Ascending aorta (tissue), 2 donors: ENCODE measurements around the gene PIK3C3. TPM values are rescaled to one million over a fixed set of nuclear protein-coding genes. Genes with fewer than 3 reads are reported as not detected.

Experiments used
- DNase-seq, 2 donors: peaks; one replicate each; pipeline ENCODE4 v3.0.0-alpha.2; 2019; ENCODE audit warnings: low spot score in 2 of 2
- H3K27ac ChIP-seq, 2 donors: fragments of 200-600 bp; sonication (generic); one replicate each; pipeline ENCODE4 v1.5.1; 2016 to 2017; ENCODE audit warnings: mild to moderate bottlenecking in 1 of 2
- H3K27me3 ChIP-seq: fragments of 200-600 bp; sonication (generic); one replicate; pipeline ENCODE4 v1.5.1; 2017
- H3K36me3 ChIP-seq, 2 donors: fragments of 200-600 bp; sonication (generic); one replicate each; pipeline ENCODE4 v1.5.1; 2016
- H3K4me1 ChIP-seq, 2 donors: fragments of 200-600 bp; sonication (generic); one replicate each; pipeline ENCODE4 v1.5.1; 2016 to 2017; ENCODE audit warnings: mild to moderate bottlenecking in 1 of 2
- H3K4me3 ChIP-seq, 2 donors: fragments of 200-600 bp; sonication (generic); one replicate each; pipeline ENCODE4 v1.5.1; 2016 to 2017; ENCODE audit warnings: mild to moderate bottlenecking in 1 of 2
- H3K9me3 ChIP-seq, 2 donors: fragments of 200-600 bp; sonication (generic); one replicate each; pipeline ENCODE4 v1.5.1; 2016
- CTCF ChIP-seq, 3 experiments: fragments of 200-600 bp in 2 of 3; fragments of 450-650 bp in 1 of 3; sonication (generic) in 2 of 3; IDR thresholded peaks; one replicate each; pipeline ENCODE4 v1.5.1; 2016 to 2019; ENCODE audit warnings: antibody characterized with exemption in 3 of 3, mild to moderate bottlenecking in 1 of 3, moderate library complexity in 1 of 3
- intact Hi-C: fragments of 100-400 bp; cut with DNase I; formaldehyde crosslinking; loops from one replicate; pipeline ENCODE4 v1.15.1; 2023
- total RNA-seq: library from RNA; depleted of rRNA; stranded (reverse); fragments of >200 nt; gene quantifications from one replicate; pipeline ENCODE4 v1.1.0, GENCODE V29; 2016

PIK3C3 gene
- total RNA-seq, 1 donor from 2014 or later, result 24.1 TPM

- TF ChIP-seq CTCF (IDR thresholded peaks at IDR 0.05), result peak; percentile 63 to 93 (median 89)
- intact Hi-C loops, result loop anchor here (2.0 kb wide), 2 partner anchors 184 to 1474 kb away; no protein-coding TSS in a partner anchor
- no peaks in the 10 kb centered on the region for H3K9me3 ChIP-seq
- H3K27me3 ChIP-seq, result no peaks in the 10 kb centered on the region
- no peak overlapping the region for H3K4me3 ChIP-seq
- H3K36me3 ChIP-seq, result no peaks in the 10 kb centered on the region
- no peaks in the 10 kb centered on the region for H3K4me1 ChIP-seq
- DNase-seq, result peak in 1 of 2 donors; percentile 72
- no peak overlapping the region for H3K27ac ChIP-seq
Observed at GRCh38 chr18:42114310-42114943, 159.4 kb downstream of the PIK3C3 start.

GRCh38 chr18:42126586-42126985 is 171.6 kb downstream of the PIK3C3 start:
- no peak for DNase-seq
- H3K36me3 ChIP-seq, result no peaks in the 10 kb centered on the region
- no peak for TF ChIP-seq CTCF (IDR thresholded peaks at IDR 0.05)
- no peak overlapping the region for H3K4me3 ChIP-seq
- no peaks in the 10 kb centered on the region for H3K4me1 ChIP-seq
- H3K27me3 ChIP-seq, result no peaks in the 10 kb centered on the region
- no peak overlapping the region for H3K27ac ChIP-seq
- no peaks in the 10 kb centered on the region for H3K9me3 ChIP-seq
- intact Hi-C loops, result no loop called here

GRCh38 chr18:42131066-42131929 is 176.3 kb downstream of the PIK3C3 start:
- Histone ChIP-seq H3K36me3 (no peaks in the 10 kb centered on the region), H3K4me1 (no peaks in the 10 kb centered on the region), H3K27ac (no peak overlapping the region), H3K27me3 (no peaks in the 10 kb centered on the region), H3K9me3 (no peaks in the 10 kb centered on the region), H3K4me3 (no peak overlapping the region)
- no peak for DNase-seq
- intact Hi-C loops, result no loop called here
- no peak for TF ChIP-seq CTCF (IDR thresholded peaks at IDR 0.05)

GRCh38 chr18:42131930-42132244 is 176.9 kb downstream of the PIK3C3 start:
- H3K27me3 ChIP-seq, result no peaks in the 10 kb centered on the region
- no peaks in the 10 kb centered on the region for H3K4me1 ChIP-seq
- no peaks in the 10 kb centered on the region for H3K9me3 ChIP-seq
- no peak overlapping the region for H3K27ac ChIP-seq
- DNase-seq, result no peak
- H3K4me3 ChIP-seq, result no peak overlapping the region
- intact Hi-C loops, result no loop called here
- TF ChIP-seq CTCF (IDR thresholded peaks at IDR 0.05), result no peak
- H3K36me3 ChIP-seq, result no peaks in the 10 kb centered on the region
